ENCODE measurements around the gene PRKN.
A peak's percentile ranks its signal among the peaks of the same experiment; 100 is the strongest.

GRCh38 chr6:161917645-161918044 lies 809.9 kb downstream of the PRKN start:
- TF ChIP-seq CTCF (IDR thresholded peaks at IDR 0.05; ENCODE audit: low read length) (peak; percentile 9; the same call in 1 of the 2 replicates), EZH2 (optimal IDR thresholded peaks at IDR 0.05; ENCODE audit: low read depth, low read length) (no peak)
